Ovary (tissue), 3 donors: ENCODE data around the gene ITGB1BP1.

Experiments used
- CTCF ChIP-seq, 3 donors: fragments of 450-650 bp in 2 of 3; fragments of 200-600 bp in 1 of 3; IDR thresholded peaks; one replicate each; pipeline versions ENCODE4 v1.5.1 to v1.8.0; 2016 to 2022; ENCODE audit warnings: antibody characterized with exemption in 3 of 3, mild to moderate bottlenecking in 1 of 3
- POLR2A ChIP-seq: fragments of 450-650 bp; IDR thresholded peaks from one replicate; pipeline ENCODE4 v1.6.1; 2017; ENCODE audit warnings: antibody characterized with exemption, mild to moderate bottlenecking, moderate library complexity
- donor health status: DM: no; HTN: no; CAD: no.

GRCh38 chr2:9461079-9461478 lies 37.8 kb upstream of the ITGB1BP1 start:
- no peak for TF ChIP-seq CTCF (IDR thresholded peaks at IDR 0.05)
- no peak for TF ChIP-seq POLR2A
